Measurements from ENCODE around the gene TACC3.

TACC3 gene

DNA sequence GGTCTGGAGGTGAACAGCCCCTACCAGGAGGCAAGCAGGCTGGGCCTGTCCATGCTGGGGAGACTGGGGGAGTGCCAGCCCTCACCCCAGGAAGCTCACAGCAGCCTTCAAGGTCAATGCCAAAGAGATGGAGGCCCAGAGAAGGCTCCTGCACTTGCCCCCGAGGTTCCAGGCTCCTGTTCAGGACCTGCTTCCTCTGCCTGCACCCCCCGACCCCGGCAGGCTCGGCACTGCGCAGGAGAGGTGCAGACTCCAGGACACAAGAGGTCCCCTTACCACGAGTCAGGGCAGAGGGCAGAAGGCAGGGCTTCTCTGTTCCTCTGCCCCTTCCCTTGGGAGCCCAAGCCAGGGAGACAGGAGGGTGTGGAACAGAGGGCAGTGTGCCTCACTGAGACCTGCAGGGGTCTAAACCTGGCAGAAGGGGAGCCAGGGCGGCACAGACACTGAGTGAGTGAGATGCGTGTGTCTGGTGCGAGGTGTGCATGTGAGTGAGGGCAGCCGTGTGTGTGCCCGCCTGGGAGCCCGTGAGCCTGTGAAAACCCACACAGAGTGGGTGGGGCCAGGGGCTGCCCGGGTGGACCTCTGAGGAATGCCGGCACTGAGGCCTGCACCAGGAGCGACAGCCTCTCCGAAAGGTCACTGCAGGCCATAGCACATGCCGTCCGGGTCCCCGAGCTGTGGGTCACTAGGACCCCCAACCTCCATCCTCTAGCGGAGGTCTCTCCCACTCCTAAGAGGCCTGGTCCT lies 41.1 kb downstream of the TACC3 start:
- DNase-seq, result no peak

GRCh38 chr4:1763070-1763549 lies 41.8 kb downstream of the TACC3 start:
- no peak for DNase-seq

- no peak for DNase-seq
Measured at GRCh38 chr4:1763550-1764080, 42.3 kb downstream of the TACC3 start.

DNA sequence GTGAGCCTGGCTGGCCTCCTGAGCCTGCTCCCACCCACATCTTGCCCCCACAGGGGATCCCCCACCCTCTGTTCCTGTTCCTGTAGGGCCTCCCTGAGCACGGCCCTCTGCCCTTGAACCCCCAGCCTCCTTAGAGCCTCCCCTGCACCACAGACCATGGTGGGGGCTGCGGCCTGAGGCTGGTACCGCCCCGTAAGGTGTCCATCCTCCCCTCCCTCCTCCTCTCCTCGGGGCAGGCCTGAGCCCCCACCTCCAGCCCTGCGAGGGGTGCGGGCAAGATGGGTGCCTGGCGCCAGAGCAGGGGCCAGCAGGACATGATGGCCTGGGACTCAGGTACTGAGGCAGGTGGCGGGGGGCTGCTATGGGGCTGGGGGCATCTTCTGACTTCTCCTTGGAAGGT lies 43.3 kb downstream of the TACC3 start:
- no peak for DNase-seq

DNA sequence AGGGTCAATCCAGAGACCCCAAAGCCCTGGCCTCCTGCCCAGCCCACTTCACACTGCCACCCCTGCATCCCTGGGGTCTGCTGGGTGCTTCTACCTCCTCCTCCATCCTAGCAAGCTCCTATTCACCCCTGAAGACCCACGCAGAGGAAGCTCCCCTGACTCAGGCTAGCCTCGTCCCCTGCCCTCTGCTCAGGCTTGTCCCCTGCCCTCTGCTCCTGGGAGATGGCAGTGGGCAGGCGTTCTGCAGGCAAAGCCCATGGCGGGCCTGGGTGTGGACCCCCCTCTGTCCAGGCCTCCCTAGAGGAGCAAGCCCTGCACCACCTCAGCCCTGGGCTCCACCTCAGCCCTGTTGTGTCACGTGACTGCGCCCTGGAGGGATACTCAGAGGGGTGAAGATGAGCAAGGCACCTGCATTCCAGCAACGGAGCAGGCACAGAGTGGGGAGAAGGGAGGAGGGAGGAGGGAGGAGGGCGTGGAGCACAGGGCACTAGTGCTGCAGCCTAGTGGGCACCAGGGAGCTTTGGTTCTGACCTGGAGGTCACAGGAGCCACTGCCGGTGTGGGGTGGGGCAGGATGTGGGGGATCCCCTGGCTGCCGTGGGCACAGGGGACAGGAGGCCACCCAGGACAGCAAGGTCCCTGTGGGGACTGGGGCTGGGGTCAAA lies 44.2 kb downstream of the TACC3 start:
- DNase-seq, result no peak

DNA sequence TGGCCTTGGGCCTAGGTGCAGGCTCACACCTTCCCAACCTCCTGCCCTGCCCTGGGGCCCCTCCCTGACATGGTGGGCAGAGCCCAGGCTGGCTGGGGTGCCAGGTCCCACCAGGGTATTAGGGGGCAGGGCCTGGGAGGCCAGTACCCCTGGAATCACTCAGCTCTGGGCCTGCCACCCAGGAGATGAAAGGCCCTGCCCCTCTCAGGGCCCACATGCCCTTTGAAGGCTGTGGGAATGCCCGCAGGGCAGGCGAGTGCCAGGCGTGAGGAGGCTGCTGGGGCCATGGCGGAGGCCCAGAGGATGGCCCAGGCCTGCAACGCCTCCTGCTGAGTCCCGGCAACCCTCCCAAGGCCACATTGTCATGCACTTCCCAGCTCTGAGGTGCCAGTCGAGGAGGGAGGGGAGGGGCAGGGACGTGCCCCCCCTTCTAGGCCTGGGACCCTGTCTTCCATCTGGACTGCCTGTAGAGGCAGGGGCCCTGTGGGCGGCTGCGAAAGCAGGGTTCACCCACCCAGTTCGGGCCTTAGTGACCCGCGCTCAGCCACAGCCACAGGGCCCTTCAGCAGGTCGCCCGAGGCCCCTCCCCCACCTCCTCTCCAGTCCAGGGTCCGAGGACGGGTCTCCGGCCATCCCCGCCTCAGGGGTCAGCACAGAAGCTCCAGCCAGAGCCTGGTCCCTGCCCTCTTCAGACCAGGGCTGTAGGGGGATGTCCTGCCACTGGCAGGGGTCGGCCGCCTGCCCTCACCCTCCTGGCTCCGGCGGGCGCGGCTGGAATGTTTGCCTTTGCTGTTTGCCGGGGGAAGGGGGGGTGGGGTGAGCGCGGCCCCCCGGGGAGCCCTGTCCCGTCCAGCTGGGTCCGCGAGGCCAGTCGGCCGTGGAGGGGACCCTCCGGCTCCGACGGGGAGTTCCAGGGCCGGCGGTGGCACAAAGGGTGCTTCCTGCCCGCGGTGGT lies 45.1 kb downstream of the TACC3 start:
- DNase-seq, result no peak

- DNase-seq, result no peak
Measured at GRCh38 chr4:1767061-1767769, 45.9 kb downstream of the TACC3 start.

GRCh38 chr4:1767770-1768366 lies 46.5 kb downstream of the TACC3 start:
- no peak for DNase-seq

DNA sequence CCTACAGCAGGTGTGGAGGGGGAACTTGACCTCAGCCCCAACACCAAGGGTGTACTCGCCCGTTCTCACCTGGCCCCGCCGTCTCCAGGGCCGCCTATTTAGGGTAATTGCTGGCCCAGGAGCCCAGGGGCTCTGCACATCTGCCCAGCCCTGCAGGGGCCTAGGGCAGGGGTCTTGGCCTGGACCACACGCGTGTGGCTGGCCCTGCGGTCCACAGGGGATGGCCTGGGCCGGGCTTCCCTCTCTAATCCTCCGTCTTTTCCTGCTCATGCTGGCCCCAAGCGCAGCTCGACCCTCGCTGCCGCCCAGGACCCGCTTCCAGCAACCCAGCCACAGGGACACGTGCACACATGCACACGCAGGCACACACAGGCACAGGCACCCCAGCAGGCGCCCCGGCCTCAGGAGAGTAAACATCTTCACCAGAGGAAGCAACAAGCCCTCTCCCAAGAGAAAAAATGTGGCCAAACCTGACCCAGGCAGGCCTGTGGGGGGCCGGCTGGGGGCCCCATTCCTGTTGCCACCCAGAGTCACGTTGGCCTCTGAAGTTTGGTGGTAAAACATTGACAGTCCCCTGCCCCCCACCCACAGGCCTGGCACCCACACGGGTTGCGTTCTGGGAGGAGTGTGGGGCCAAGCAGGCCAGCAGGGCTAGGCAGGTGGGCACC lies 47.2 kb downstream of the TACC3 start:
- no peak for DNase-seq

- DNase-seq, result no peak
Measured at GRCh38 chr4:1769692-1770091, 48.4 kb downstream of the TACC3 start.

DNA sequence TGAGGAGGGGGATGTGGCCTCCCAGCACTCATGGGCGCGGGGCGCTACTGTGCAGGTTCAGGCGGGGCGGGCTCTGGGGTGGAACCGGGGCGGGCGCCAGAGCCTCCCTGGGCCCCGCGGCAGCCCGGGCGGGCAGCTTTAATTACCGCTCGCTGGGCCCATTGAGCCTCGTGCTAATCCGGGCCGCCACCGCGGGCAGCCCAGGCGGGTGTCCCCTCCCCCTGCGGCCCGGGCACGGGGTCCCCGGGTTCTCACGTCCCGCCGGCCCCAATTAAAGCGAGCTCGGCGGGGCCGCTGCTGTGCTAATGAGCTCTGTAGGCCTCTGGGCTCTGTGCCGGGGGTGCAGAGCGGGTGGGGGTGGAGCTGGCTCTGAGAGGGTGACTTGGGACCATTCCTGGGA lies 48.9 kb downstream of the TACC3 start:
- no peak for DNase-seq

GRCh38 chr4:1770791-1771231 lies 49.5 kb downstream of the TACC3 start:
- no peak for DNase-seq

- DNase-seq, result no peak
Measured at GRCh38 chr4:1771555-1772305, 50.4 kb downstream of the TACC3 start.

GRCh38 chr4:1772853-1773538 lies 51.7 kb downstream of the TACC3 start:
- peak; percentile 71 for DNase-seq

- DNase-seq, result no peak
Measured at GRCh38 chr4:1773754-1774153, 52.4 kb downstream of the TACC3 start.

GRCh38 chr4:1775731-1776500 lies 54.6 kb downstream of the TACC3 start:
- no peak for DNase-seq

DNA sequence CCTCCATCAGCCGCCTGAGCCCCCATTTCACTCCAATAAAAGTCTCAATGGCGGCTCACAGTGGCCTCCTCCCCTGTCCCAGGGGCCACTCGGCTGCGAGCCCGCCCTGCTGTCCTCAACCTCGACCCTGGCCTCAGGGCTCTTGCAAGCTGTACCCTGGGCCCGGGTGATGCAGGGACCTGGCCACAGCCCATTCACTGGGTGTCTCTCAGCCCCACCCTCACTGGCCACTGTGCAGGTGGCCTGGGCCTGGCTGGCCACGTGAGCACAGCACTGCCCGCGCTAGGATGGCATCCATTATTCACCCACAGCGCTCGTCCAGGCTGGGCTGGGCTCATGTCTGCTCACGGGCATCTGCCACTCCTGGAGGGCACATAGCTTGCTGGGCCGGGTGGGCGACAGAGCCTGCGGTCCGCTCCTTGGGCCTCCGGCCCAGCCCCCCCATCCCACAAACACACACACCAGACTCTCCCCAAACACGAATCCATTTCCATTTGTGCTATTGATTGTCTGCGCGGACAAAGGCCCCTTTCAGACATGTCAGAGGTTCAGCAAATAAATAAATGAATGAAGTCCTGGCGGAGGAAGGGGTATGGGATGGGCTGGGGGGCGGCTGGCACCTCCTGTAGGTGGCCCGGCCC lies 55.3 kb downstream of the TACC3 start:
- DNase-seq, result no peak

DNA sequence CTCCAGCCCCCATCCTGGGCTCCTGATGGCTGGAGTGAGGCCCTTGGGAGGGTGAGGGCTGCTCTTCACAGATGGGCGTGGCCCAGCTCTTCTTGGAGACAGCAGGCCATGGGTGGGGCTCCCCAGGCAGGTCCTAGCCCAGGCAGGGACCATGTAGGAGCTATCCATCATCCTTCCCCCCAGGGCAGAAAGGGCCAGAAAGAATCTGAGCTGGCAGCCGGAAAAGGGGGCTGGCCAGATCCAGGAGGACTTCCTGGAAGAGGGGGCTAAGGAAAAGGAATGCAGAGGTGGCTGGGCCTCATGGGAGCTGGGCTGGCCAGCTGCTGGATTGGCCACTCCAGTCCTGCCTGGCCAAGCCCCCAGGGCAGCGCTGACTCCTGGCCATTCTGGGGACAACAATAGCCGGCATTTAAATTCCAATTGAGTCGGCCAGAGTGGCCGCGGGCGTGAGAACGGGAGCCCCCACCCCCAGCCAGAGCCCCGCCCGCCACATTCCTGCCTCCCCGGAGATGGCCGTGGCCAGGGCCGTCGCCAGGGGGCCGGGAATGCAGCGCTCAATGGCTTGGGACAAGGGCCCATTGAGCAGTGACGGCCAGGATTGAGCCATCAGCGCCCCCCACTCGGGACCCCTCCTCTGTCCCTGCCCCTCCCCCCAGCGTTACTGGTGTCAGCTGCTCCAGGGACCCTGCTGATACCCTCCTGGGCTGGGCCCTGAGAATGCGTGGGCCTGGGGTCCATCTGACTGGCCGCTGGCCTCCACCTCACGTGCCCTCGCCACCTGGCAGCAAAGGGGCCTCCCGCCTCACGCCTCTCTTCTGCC lies 56.7 kb downstream of the TACC3 start:
- DNase-seq, result no peak
